Psoas muscle (tissue), 8 donors: Measurements from ENCODE around the gene SCG2. TPM values are rescaled to one million over a fixed set of nuclear protein-coding genes. Genes with fewer than 3 reads are reported as not detected.

Experiments
- ATAC-seq, 4 donors: fragments of 200-7000 bp; cut with Tn5 transposase; one replicate each; pipeline ENCODE4 v1.9.1; 2020; ENCODE audit warnings: moderate library complexity in 3 of 4, mild to moderate bottlenecking in 2 of 4
- DNase-seq, 2 donors: peaks; one replicate each; pipeline ENCODE4 v3.0.0-alpha.2; 2020
- H3K27ac ChIP-seq: fragments of 200-600 bp; one replicate; pipeline ENCODE4 v1.8.0; 2022
- H3K27me3 ChIP-seq, 3 donors: fragments of 200-600 bp in 1 of 3; one replicate each; pipeline versions ENCODE4 v1.6.1 to v1.8.0; 2013 to 2022; ENCODE audit warnings: low read length in 2 of 3, mild to moderate bottlenecking in 2 of 3, moderate library complexity in 1 of 3; ENCODE audit not compliant: insufficient read depth in 3 of 3
- H3K36me3 ChIP-seq, 2 donors: fragments of 200-600 bp in 1 of 2; one replicate each; pipeline versions ENCODE4 v1.6.1 to v1.8.0; 2013 to 2022; ENCODE audit warnings: low read depth in 1 of 2, mild to moderate bottlenecking in 1 of 2, moderate library complexity in 1 of 2; ENCODE audit not compliant: insufficient read depth in 1 of 2
- H3K4me1 ChIP-seq: fragments of 200-600 bp; one replicate; pipeline ENCODE4 v1.8.0; 2022
- H3K4me3 ChIP-seq: fragments of 200-600 bp; one replicate; pipeline ENCODE4 v1.8.0; 2022; ENCODE audit warnings: mild to moderate bottlenecking
- H3K9me3 ChIP-seq: fragments of 200-600 bp; one replicate; pipeline ENCODE4 v1.8.0; 2022
- WGBS, 3 donors: extraction: QIAGEN DNeasy Blood & Tissue Kit; methylation state at CpG; one replicate each; pipeline versions ENCODE4 v1.1.6 to v1.1.7; 2013; 5-methylcytosine and 5-hydroxymethylcytosine counted together
- intact Hi-C, 2 donors: fragments of 100-400 bp; cut with DNase I; formaldehyde crosslinking; loops; one replicate each; pipeline versions ENCODE4 v1.11.0 to v1.14.2; 2022
- polyA plus RNA-seq, 3 donors: library from polyadenylated mRNA; stranded (reverse); fragments of 200-250 nt; gene quantifications; one replicate each; pipeline ENCODE4 v1.2.3, GENCODE V29; 2013
- total RNA-seq, 4 donors: library from RNA; stranded (reverse); fragmentation: NEBNext Ultra II Directional in 2 of 4; extraction: Animal tissue kit (Norgen Biotek cat#: 25700) in 2 of 4; gene quantifications; one replicate each; pipeline versions ENCODE4 v1.2.1 to v1.2.4, GENCODE V29; 2021 to 2023
- TF ChIP-seq, protein P1 (sequence below): fragments of 200-600 bp; IDR thresholded peaks from one replicate; pipeline ENCODE4 v1.8.0; 2022; ENCODE audit warnings: antibody characterized with exemption
- donor health status: healthy with polysubstance abuse.
- donor health status: DM: no; HTN: no; CAD: no; lungs with moderate emphysema.
- donor health status: Bipolar disorder and iron deficiency.
- donor health status: healthy.
- donor health status: DM: yes; HTN: yes; CAD: no.
- donor health status: DM: no; HTN: no; CAD: no.
- donor health status: DM: no; HTN: no; CAD: no.
- donor health status: DM: yes; HTN: yes; CAD: no.

Gene SCG2
- total and polyA plus RNA-seq, 7 donors, result 0.05 to 0.12 (median 0.08) TPM; not detected in 4

DNA sequence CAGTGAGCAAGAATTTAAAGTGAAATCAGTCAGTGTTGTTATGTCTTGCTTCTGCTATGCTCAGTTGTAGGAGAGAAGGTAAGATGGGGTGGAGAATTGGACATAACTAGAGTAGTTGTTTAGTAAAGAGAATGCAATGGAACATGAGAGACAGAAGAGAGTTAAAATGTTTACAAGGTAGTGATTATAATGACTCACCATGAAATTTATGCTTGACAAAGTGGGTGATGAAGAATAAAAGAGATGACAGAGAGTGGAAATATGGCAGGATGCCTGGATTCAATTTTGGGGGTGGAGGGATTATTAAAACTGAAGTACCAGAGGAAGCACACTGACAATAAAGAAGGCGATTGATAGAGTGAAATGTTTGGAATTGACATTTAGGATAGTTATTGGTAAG, 10.6 kb downstream of the SCG2 start:
- intact Hi-C loops, result no loop called here
- ATAC-seq (no peak), DNase-seq (no peak)
- TF ChIP-seq, protein P1, sequence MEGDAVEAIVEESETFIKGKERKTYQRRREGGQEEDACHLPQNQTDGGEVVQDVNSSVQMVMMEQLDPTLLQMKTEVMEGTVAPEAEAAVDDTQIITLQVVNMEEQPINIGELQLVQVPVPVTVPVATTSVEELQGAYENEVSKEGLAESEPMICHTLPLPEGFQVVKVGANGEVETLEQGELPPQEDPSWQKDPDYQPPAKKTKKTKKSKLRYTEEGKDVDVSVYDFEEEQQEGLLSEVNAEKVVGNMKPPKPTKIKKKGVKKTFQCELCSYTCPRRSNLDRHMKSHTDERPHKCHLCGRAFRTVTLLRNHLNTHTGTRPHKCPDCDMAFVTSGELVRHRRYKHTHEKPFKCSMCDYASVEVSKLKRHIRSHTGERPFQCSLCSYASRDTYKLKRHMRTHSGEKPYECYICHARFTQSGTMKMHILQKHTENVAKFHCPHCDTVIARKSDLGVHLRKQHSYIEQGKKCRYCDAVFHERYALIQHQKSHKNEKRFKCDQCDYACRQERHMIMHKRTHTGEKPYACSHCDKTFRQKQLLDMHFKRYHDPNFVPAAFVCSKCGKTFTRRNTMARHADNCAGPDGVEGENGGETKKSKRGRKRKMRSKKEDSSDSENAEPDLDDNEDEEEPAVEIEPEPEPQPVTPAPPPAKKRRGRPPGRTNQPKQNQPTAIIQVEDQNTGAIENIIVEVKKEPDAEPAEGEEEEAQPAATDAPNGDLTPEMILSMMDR, result no peak
- Histone ChIP-seq H3K27me3 (peaks cover 3 to 6% (median 3%) of the 10 kb centered on the region in 3 donors), H3K27ac (no peak overlapping the region), H3K4me1 (no peaks in the 10 kb centered on the region), H3K4me3 (no peak overlapping the region), H3K36me3 (no peaks in the 10 kb centered on the region), H3K9me3 (no peaks in the 10 kb centered on the region)
- 90 to 100% (median 92%) methylated on average over 1 of the region's 1 CpG for WGBS, 3 donors

DNA sequence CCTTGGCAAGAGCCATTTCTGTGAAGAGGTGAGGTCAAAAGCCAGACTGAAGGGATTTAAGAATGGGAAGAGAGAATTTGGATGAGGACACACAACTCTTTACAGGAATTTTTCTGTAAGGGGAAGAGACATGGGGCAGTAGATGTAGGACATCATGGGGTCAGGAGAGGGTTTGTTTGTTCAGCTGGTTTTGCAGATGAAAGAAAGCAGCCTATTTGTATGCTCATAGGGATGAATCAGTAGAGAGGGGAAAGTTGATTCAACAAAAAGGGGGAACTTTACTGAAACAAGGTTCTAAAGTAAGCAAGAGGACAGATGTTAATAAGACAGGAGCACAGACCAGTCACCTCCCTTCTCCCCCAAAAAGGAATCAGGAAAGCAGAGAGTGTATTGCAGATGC, 11.2 kb downstream of the SCG2 start:
- DNase-seq (no peak), ATAC-seq (no peak)
- TF ChIP-seq, protein P1, result no peak
- Histone ChIP-seq H3K27me3 (peaks cover 2 to 3% (median 3%) of the 10 kb centered on the region in 3 donors), H3K4me1 (no peaks in the 10 kb centered on the region), H3K27ac (no peak overlapping the region), H3K36me3 (no peaks in the 10 kb centered on the region), H3K9me3 (no peaks in the 10 kb centered on the region), H3K4me3 (no peak overlapping the region)
- intact Hi-C loops, result no loop called here

DNA sequence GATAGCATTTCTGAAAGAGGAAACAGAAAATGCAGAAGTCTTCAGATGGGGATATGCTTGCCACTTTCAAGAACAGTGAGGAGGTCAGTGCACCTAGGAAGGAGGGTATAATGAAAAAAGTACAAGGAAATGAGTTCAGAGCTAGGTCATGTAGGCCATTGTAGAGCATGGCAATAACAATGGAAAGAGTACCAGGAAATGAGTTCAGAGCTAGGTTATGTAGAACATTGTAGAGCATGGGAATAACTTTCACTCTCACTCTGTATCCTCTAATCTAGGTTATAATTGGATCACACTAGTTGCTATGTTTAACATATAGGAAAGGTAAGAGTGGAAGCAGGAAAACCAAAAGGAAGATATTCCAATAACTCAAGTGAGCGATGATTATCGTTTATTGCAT, 12.3 kb downstream of the SCG2 start:
- Histone ChIP-seq H3K36me3 (no peaks in the 10 kb centered on the region), H3K4me1 (no peaks in the 10 kb centered on the region), H3K27ac (no peak overlapping the region), H3K4me3 (no peak overlapping the region), H3K9me3 (no peaks in the 10 kb centered on the region), H3K27me3 (peaks cover 0 to 3% (median 3%) of the 10 kb centered on the region in 3 donors)
- TF ChIP-seq, protein P1, result no peak
- intact Hi-C loops, result no loop called here
- ATAC-seq (no peak), DNase-seq (no peak)
- WGBS, 3 donors, result 84 to 87% (median 84%) methylated on average over 2 of the region's 2 CpGs

DNA sequence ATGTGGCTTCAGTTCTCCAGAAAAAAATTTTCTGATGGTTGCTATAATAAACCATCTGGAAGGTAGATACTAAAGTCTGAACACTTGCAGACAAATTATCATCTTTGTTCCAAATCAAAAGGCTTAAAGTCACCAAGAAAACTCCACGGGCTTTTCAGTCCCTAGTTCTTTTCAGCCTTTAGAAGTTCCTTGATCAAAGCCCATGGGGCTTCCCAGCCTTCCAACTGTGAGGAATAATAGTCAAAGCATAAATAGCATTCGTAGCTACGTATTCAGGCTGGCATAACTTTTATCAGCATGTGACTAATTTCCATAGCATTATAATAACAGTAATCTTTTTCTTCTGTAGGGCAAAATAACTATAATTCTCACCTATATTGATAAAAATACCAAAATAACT, 13.9 kb downstream of the SCG2 start:
- H3K36me3 ChIP-seq, result no peaks in the 10 kb centered on the region
- WGBS, 3 donors, result 52 to 54% (median 52%) methylated on average over 3 of the region's 3 CpGs
- intact Hi-C loops, result no loop called here
- no peaks in the 10 kb centered on the region for H3K4me1 ChIP-seq
- H3K9me3 ChIP-seq, result no peaks in the 10 kb centered on the region
- DNase-seq, result no peak
- H3K27me3 ChIP-seq, result peaks cover 0 to 3% (median 3%) of the 10 kb centered on the region in 3 donors
- TF ChIP-seq, protein P1, result no peak
- H3K4me3 ChIP-seq, result no peak overlapping the region
- no peak overlapping the region for H3K27ac ChIP-seq
- ATAC-seq, result no peak

DNA sequence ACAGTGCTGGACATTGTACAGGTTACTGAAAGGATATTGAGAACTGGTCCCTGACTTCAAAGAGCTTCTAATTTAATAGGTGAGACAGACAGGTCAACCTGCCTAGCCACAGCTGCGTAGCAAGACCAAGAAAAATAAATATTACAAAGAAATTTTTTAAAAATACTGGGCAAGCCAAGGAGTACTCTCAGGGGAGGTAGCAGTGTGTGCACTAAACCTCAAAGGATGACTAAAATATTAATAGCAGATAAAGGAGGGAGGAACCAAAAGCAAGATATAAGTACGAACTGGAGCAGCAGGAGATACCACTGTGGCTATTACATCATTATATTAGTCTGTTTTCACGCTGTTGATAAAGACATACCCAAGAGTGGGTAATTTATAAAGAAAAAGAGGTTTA, 14.9 kb downstream of the SCG2 start:
- TF ChIP-seq, protein P1, result no peak
- ATAC-seq (no peak), DNase-seq (no peak)
- no peak overlapping the region for H3K4me3 ChIP-seq
- 85 to 91% (median 85%) methylated on average over 3 of the region's 3 CpGs for WGBS, 3 donors
- no peak overlapping the region for H3K27ac ChIP-seq
- H3K9me3 ChIP-seq, result no peaks in the 10 kb centered on the region
- no peaks in the 10 kb centered on the region for H3K36me3 ChIP-seq
- intact Hi-C loops, result no loop called here
- H3K27me3 ChIP-seq, result peaks cover 0 to 3% (median 3%) of the 10 kb centered on the region in 3 donors
- no peaks in the 10 kb centered on the region for H3K4me1 ChIP-seq
